HL-60 (cell line): ENCODE results near the gene RHBDD3.

ENCODE experiments used
- DNase-seq, 2 experiments: peaks; one replicate each; pipeline ENCODE4 v3.0.0-alpha.2; 2010 to 2020; ENCODE audit warnings: low read depth in 1 of 2, low spot score in 1 of 2
- H3K27ac ChIP-seq: fragments of 250-450 bp; sonication (Bioruptor Pico); replicated peaks from 2 replicates; pipeline ENCODE4 v1.5.1; 2020; ENCODE audit warnings: mild to moderate bottlenecking, moderate library complexity
- H3K27me3 ChIP-seq: fragments of 250-450 bp; sonication (Bioruptor Pico); 2 replicates; pipeline ENCODE4 v1.5.1; 2021; ENCODE audit warnings: mild to moderate bottlenecking, moderate library complexity; ENCODE audit not compliant: insufficient read depth, poor library complexity, severe bottlenecking
- H3K4me3 ChIP-seq: replicated peaks from 2 replicates; pipeline ENCODE4 v1.5.1; 2011; ENCODE audit warnings: mild to moderate bottlenecking, control low read depth, low read length; ENCODE audit not compliant: insufficient read depth
- CTCF ChIP-seq: IDR thresholded peaks from one replicate; pipeline ENCODE4 v1.5.1; 2011; ENCODE audit warnings: low read length, control low read depth, inconsistent platforms; ENCODE audit not compliant: insufficient read depth
- GABPA ChIP-seq: IDR thresholded peaks from 2 replicates; pipeline ENCODE4 v1.6.1; 2012; ENCODE audit warnings: low read depth
- POLR2AphosphoS5 ChIP-seq: IDR thresholded peaks from 2 replicates; pipeline ENCODE4 v1.6.1; 2012; ENCODE audit warnings: low read depth
- REST ChIP-seq: IDR thresholded peaks from 2 replicates; pipeline ENCODE4 v1.6.1; 2012; ENCODE audit warnings: low read depth; ENCODE audit not compliant: insufficient replicate concordance
- SPI1 ChIP-seq: IDR thresholded peaks from 2 replicates; pipeline ENCODE4 v1.6.1; 2012; ENCODE audit warnings: low read depth, mild to moderate bottlenecking, borderline replicate concordance

The RHBDD3 gene

GRCh38 chr22:29310065-29310862 lies 42.5 kb upstream of the RHBDD3 start:
- no peak overlapping the region for H3K27ac ChIP-seq
- H3K27me3 ChIP-seq = peaks cover 45% of the 10 kb centered on the region
- H3K4me3 ChIP-seq = no peak overlapping the region
- TF ChIP-seq CTCF (no peak), POLR2AphosphoS5 (no peak), SPI1 (no peak), GABPA (no peak)
- no peak for DNase-seq

DNA sequence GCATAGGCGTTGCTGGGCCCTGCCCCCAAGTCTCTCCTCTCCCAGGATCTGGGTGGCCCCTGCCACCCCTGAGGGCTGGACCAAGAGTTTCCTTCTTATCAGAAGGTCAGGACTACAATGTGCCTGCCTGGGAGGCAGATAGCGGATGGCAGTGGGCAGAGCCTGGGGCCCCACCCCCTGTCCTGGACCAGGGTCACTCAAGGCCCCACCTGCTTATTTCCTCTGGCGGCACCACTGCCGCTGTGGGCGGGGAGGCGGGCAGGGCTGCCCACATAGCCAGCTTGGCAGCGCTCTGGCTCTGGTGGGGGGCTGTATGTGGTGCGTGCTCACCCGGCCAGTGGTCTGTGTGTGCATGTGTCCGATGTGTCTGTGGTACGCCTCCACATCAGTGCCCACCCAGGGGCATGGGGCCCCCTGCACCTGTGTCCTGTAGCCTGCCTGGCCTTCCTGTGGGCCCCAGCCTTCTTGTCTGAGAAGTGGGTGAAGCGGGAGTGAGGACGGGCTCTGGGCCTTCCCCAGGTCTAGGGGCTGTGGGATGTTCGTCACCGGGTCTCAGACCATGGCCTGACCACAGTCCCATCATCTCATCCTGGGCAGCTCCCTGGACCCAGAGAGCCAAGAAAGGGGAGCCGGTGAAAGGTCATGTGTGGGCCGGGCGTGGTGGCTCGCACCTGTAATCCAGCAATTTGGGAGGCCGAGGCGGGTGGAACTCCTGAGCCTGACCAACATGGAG lies 41.7 kb upstream of the RHBDD3 start:
- Histone ChIP-seq H3K27me3 (peaks cover 40% of the 10 kb centered on the region), H3K27ac (no peak overlapping the region), H3K4me3 (no peak overlapping the region)
- DNase-seq = no peak
- TF ChIP-seq REST (no peak), GABPA (no peak), POLR2AphosphoS5 (no peak), SPI1 (no peak), CTCF (no peak)

GRCh38 chr22:29308791-29309262 lies 41.0 kb upstream of the RHBDD3 start:
- DNase-seq = no peak
- no peak for TF ChIP-seq POLR2AphosphoS5
- TF ChIP-seq SPI1 = no peak
- Histone ChIP-seq H3K27ac (no peak overlapping the region), H3K4me3 (no peak overlapping the region), H3K27me3 (peaks cover 33% of the 10 kb centered on the region)

DNA sequence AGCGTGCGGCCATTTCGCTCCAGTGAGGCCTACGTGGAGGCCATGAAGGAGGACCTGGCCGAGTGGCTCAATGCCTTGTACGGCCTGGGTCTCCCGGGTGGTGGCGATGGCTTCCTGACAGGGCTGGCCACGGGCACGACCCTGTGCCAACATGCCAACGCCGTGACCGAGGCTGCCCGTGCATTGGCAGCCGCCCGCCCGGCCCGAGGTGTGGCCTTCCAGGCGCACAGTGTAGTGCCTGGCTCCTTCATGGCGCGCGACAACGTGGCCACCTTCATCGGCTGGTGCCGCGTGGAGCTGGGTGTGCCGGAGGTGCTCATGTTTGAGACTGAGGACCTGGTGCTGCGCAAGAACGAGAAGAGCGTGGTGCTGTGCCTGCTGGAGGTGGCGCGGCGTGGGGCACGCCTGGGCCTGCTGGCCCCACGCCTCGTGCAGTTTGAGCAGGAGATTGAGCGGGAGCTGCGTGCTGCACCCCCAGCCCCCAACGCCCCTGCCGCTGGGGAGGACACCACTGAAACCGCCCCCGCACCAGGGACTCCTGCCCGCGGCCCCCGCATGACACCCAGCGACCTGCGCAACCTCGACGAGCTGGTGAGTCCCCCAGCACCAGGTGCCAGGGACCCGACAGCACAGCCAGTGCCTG lies 40.5 kb upstream of the RHBDD3 start:
- no peak overlapping the region for H3K27ac ChIP-seq
- H3K4me3 ChIP-seq = no peak overlapping the region
- H3K27me3 ChIP-seq = peaks cover 28% of the 10 kb centered on the region

More for the DNA sequence above, 40.5 kb upstream of the RHBDD3 start:
- no peak for TF ChIP-seq SPI1
- TF ChIP-seq CTCF = no peak
- no peak for TF ChIP-seq GABPA
- TF ChIP-seq REST = no peak
- TF ChIP-seq POLR2AphosphoS5 = no peak
- no peak for DNase-seq
